Astrocyte (in vitro differentiated cells and primary cell): ENCODE results near the gene AQP6. TPM values are rescaled to one million over a fixed set of nuclear protein-coding genes. Genes with fewer than 3 reads are reported as not detected.

Source experiments
- DNase-seq: peaks from one replicate; pipeline ENCODE4 v3.0.0-alpha.2; 2010; ENCODE audit warnings: low read depth
- FAIRE-seq: peaks from 2 replicates; lab custom pipeline; 2011; peaks lifted over from hg19 to GRCh38; lab: Jason Lieb, UNC
- H2AFZ ChIP-seq: 2 replicates; pipeline ENCODE4 v1.6.0; 2012; ENCODE audit warnings: low read depth, low read length, inconsistent platforms
- H3K27ac ChIP-seq: 2 replicates; pipeline ENCODE4 v1.5.1; 2011; ENCODE audit warnings: low read depth, low read length, inconsistent platforms
- H3K27me3 ChIP-seq: 2 replicates; pipeline ENCODE4 v1.6.0; 2011; ENCODE audit warnings: low read length, inconsistent platforms; ENCODE audit not compliant: insufficient read depth
- H3K36me3 ChIP-seq: 2 replicates; pipeline ENCODE4 v1.5.1; 2011; ENCODE audit warnings: low read length, inconsistent platforms; ENCODE audit not compliant: insufficient read depth
- H3K4me1 ChIP-seq: 2 replicates; pipeline ENCODE4 v1.5.1; 2011; ENCODE audit warnings: low read length, inconsistent platforms; ENCODE audit not compliant: insufficient read depth
- H3K4me2 ChIP-seq: 2 replicates; pipeline ENCODE4 v1.6.0; 2012; ENCODE audit warnings: low read length, inconsistent platforms
- H3K4me3 ChIP-seq: 2 replicates; pipeline ENCODE4 v1.5.1; 2011; ENCODE audit warnings: low read depth, mild to moderate bottlenecking, low read length, inconsistent platforms; ENCODE audit not compliant: insufficient read depth
- H3K79me2 ChIP-seq: 2 replicates; pipeline ENCODE4 v1.6.0; 2012; ENCODE audit warnings: mild to moderate bottlenecking, low read length, inconsistent platforms; ENCODE audit not compliant: insufficient read depth
- H3K9ac ChIP-seq: 2 replicates; pipeline ENCODE4 v1.6.0; 2012; ENCODE audit warnings: mild to moderate bottlenecking, low read length, inconsistent platforms
- H3K9me3 ChIP-seq: 2 replicates; pipeline ENCODE4 v1.5.1; 2012; ENCODE audit warnings: low read depth, mild to moderate bottlenecking, low read length, inconsistent platforms; ENCODE audit not compliant: insufficient read depth
- H4K20me1 ChIP-seq: 2 replicates; pipeline ENCODE4 v1.6.0; 2012; ENCODE audit warnings: low read length, inconsistent platforms; ENCODE audit not compliant: insufficient read depth
- H3K27ac Mint-ChIP-seq: one replicate; pipeline ENCODE4 v1.8.0; 2021; ENCODE audit warnings: mild to moderate bottlenecking, mixed read lengths; ENCODE audit not compliant: unreplicated experiment
- H3K27me3 Mint-ChIP-seq: one replicate; pipeline ENCODE4 v1.8.0; 2021; ENCODE audit warnings: low read depth, mixed read lengths; ENCODE audit not compliant: unreplicated experiment
- H3K36me3 Mint-ChIP-seq: one replicate; pipeline ENCODE4 v1.8.0; 2021; ENCODE audit warnings: low read depth, mixed read lengths; ENCODE audit not compliant: unreplicated experiment
- H3K4me1 Mint-ChIP-seq: one replicate; pipeline ENCODE4 v1.8.0; 2021; ENCODE audit warnings: low read depth, mixed read lengths; ENCODE audit not compliant: unreplicated experiment
- H3K4me3 Mint-ChIP-seq: one replicate; pipeline ENCODE4 v1.8.0; 2021; ENCODE audit warnings: mild to moderate bottlenecking, moderate library complexity, mixed read lengths; ENCODE audit not compliant: unreplicated experiment
- H3K9me3 Mint-ChIP-seq: one replicate; pipeline ENCODE4 v1.8.0; 2021; ENCODE audit warnings: mild to moderate bottlenecking, mixed read lengths; ENCODE audit not compliant: unreplicated experiment
- EZH2 ChIP-seq: IDR thresholded peaks from 2 replicates; pipeline ENCODE4 v1.6.1; 2012; ENCODE audit warnings: mild to moderate bottlenecking, low read length, inconsistent platforms; ENCODE audit not compliant: insufficient read depth
- total RNA-seq: library from RNA; stranded (reverse); gene quantifications from 2 replicates; pipeline ENCODE4 v1.2.1, GENCODE V29; 2021
- TF ChIP-seq, protein P1 (sequence below): IDR thresholded peaks from 2 replicates; pipeline ENCODE4 v1.5.1; 2011; ENCODE audit warnings: low read depth, mild to moderate bottlenecking, inconsistent platforms, low read length, moderate library complexity; ENCODE audit not compliant: insufficient read depth

The AQP6 gene
- total RNA-seq, 1 donor from 2014 or later, result not detected

DNA sequence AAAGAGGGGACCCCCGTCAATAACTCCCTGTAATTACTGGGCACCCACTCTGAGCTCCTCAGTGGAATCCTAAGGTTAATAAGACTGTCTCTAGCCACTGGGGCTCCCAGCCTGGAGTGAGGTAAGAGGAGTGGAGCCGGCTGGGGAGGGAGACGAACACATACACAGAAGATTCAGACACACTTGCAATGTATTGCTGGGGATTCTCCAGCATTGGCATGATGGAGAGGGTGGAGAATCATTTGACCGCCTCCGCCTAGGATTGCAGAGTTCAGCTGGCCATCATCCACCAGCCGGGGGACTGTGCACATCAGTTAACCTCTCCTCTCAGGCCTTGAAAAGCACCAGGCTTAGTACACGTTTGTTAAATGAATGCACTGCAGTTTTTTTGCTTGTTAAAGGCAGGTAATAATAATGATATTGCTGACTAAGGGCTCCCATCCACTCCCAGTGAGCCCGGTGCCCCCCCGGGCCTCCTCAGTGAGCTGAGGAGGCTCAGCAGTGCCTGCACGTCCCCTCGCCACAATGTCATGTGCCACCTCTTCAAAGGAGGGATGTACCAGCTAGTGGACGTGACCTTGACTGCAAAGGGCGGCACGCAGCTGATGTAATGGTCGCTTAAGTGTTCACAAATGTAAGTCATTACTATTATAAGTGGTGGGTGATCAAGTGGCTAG, 48.7 kb upstream of the AQP6 start:
- no peak overlapping the region for H3K4me3 Mint-ChIP-seq
- Histone ChIP-seq H3K9me3 (no peaks in the 10 kb centered on the region), H3K4me2 (no peak overlapping the region), H4K20me1 (no peaks in the 10 kb centered on the region), H3K4me3 (no peak overlapping the region), H3K27me3 (no peaks in the 10 kb centered on the region), H2AFZ (no peak overlapping the region), H3K4me1 (peaks cover 5% of the 10 kb centered on the region), H3K79me2 (no peaks in the 10 kb centered on the region), H3K9ac (no peak overlapping the region), H3K36me3 (no peaks in the 10 kb centered on the region), H3K27ac (no peak overlapping the region)
- DNase-seq (no peak), FAIRE-seq (no peak)
- H3K4me1 Mint-ChIP-seq, result peaks cover 16% of the 10 kb centered on the region
- H3K9me3 Mint-ChIP-seq, result no peaks in the 10 kb centered on the region
- no peak overlapping the region for H3K27ac Mint-ChIP-seq
- TF ChIP-seq, protein P1, sequence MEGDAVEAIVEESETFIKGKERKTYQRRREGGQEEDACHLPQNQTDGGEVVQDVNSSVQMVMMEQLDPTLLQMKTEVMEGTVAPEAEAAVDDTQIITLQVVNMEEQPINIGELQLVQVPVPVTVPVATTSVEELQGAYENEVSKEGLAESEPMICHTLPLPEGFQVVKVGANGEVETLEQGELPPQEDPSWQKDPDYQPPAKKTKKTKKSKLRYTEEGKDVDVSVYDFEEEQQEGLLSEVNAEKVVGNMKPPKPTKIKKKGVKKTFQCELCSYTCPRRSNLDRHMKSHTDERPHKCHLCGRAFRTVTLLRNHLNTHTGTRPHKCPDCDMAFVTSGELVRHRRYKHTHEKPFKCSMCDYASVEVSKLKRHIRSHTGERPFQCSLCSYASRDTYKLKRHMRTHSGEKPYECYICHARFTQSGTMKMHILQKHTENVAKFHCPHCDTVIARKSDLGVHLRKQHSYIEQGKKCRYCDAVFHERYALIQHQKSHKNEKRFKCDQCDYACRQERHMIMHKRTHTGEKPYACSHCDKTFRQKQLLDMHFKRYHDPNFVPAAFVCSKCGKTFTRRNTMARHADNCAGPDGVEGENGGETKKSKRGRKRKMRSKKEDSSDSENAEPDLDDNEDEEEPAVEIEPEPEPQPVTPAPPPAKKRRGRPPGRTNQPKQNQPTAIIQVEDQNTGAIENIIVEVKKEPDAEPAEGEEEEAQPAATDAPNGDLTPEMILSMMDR, result no peak
- no peak for TF ChIP-seq EZH2
- H3K36me3 Mint-ChIP-seq, result peaks cover 2% of the 10 kb centered on the region
- H3K27me3 Mint-ChIP-seq, result peaks cover 28% of the 10 kb centered on the region

DNA sequence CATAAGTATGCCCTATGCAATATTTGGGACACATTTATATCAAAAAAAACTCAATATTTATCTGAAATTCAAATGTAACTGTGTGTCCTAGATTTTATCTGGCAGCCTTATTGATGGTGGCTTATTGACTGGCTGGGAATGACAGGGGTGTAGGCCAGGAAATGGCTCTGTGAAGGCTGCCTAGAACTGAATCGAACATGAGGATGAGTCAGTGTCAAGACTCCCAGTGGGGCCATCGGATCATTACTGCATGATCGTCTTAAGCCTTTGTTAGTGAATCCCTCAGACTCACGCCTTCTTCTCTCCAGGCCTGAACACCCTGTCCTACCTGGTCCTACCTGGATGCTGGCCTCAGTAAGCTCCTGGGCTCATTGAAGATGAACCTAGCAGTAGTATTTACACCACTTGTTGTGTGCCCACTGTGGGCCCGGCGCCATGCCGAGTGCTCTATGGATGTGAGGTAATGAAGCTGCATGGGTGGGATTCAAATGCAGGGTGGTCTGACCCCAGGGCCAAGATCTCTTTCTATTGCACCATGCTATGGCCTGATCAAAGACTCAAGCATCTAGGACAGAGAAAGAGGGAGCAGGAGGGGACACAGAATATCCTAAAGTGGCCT, 48.0 kb upstream of the AQP6 start:
- Histone ChIP-seq H3K4me3 (no peak overlapping the region), H4K20me1 (no peaks in the 10 kb centered on the region), H3K27me3 (no peaks in the 10 kb centered on the region), H3K9me3 (no peaks in the 10 kb centered on the region), H3K27ac (no peak overlapping the region), H3K4me1 (peaks cover 5% of the 10 kb centered on the region), H3K79me2 (no peaks in the 10 kb centered on the region), H3K9ac (no peak overlapping the region), H3K4me2 (no peak overlapping the region), H3K36me3 (no peaks in the 10 kb centered on the region), H2AFZ (no peak overlapping the region)
- Mint-ChIP-seq H3K4me1 (peaks cover 16% of the 10 kb centered on the region), H3K36me3 (peaks cover 2% of the 10 kb centered on the region), H3K9me3 (no peaks in the 10 kb centered on the region), H3K4me3 (no peak overlapping the region), H3K27me3 (peaks cover 26% of the 10 kb centered on the region), H3K27ac (no peak overlapping the region)
- DNase-seq (no peak), FAIRE-seq (no peak)
- TF ChIP-seq, protein P1, result no peak
- no peak for TF ChIP-seq EZH2
